DMS53 treated with DMSO at 0.1 percent for 48 hours (cell line): ENCODE data around the gene TBC1D14.

ENCODE experiments used
- DNase-seq: peaks from one replicate; lab custom pipeline; 2025; ENCODE audit not compliant: unreplicated experiment; lab: John Stamatoyannopoulos, UW

The TBC1D14 gene

GRCh38 chr4:6944301-6945051 lies 34.9 kb downstream of the TBC1D14 start:
- no peak for DNase-seq

DNA sequence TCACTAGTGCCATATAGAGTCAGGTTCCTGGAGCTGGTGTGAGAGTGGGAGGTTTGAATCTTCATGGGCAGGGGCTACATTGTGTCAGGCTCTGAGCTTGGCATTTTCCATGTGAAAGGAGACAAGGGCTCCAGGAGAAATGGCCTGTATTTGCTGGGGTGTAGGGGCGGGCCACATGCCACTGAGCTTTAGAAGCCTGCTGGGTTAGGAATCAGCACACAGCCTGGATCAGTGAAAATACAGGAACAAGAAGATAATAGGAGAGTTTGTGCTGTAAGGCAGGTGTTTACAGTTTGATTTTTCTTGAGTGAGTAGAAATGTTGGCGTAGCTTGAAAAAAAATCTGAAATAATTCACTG lies 35.4 kb downstream of the TBC1D14 start:
- no peak for DNase-seq

- no peak for DNase-seq
These were observed 36.9 kb downstream of the TBC1D14 start for GRCh38 chr4:6946497-6946896.

- DNase-seq = no peak
These were observed 38.5 kb downstream of the TBC1D14 start for GRCh38 chr4:6948134-6948460.

- DNase-seq = no peak
These were observed 42.3 kb downstream of the TBC1D14 start for GRCh38 chr4:6951880-6952381.

- DNase-seq = no peak
These were observed 44.2 kb downstream of the TBC1D14 start for GRCh38 chr4:6953751-6954380.

DNA sequence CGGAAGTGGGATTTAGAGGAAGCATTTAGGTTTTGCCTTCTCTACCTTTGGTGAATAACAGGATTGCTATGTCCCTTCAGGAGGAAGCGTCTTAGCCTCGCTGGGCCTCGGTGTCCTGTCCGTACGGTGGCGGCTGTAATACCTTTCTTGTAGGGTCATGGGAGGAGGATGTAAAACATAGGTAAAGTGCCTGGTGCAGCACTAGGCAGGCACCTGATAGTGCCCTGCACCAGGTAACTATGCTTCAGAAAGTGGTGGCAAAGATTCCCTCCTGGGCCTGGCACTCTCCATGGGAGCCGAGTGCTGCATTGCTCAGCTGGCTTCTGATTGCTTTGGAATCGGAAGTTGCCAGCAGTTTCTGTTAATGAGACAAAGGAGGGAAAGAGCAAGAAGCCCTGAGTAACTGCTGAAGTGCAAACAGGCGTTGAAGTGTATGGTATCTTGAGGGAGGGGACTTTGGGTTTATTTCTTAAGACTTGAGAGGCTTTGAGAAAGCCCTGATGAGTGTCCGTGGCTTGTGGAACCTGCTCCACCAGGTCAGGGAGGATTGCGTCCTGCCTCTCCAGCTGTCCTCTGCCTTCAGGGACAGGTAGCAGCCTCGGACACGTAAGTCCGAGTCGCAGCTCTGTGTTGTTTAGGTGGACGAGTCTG lies 45.8 kb downstream of the TBC1D14 start:
- no peak for DNase-seq

DNA sequence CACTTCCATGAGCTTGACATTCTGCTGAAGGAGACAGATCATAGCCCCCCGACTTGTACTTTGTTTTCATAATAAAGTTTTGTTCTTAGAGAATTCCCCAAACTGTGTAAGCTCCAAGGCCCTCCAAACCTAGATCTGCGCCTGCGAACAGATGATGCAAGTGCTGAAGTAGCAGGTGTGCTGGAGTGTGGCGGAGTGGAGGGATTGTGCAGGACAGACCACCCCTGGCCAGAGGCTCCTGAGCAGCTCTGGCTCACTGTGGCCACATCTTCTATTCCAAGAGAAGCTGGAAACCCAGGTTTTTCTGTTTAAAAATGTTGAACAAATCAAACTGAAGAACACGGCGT lies 46.4 kb downstream of the TBC1D14 start:
- DNase-seq = no peak

DNA sequence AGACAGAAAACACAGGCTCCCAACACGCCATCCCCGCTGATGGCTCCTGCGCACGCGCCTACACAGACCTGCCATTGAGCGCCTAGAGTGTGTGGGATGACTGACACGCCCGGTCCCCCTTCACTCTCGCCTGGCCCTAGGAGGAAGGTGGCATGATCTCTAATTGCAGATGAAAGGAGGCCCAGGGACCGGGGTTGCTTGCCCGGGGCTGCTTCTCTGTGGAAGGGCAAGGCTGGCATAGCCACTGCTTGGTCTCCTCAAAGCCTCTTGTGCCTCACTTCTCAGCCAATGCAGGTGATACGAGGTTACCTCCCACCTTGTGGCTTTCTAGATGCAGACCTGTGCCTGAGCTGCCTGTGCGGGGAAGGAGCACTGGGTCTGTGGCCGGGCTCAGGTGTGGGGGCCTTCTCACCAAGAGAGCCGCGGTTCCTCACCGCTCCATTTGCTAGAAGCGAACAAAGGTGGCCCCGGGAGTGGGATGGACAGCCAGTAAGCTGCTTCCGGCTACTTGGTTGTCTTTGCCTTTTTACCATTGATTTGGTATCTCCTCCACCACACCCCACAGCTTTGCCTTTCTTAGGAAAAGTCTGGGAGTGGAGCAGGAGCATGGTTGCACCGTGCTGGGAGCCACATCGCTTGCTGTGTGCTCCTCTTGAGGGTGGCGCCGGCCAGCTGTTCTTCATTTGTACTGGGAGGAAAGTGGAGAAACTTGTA lies 47.0 kb downstream of the TBC1D14 start:
- DNase-seq = no peak

DNA sequence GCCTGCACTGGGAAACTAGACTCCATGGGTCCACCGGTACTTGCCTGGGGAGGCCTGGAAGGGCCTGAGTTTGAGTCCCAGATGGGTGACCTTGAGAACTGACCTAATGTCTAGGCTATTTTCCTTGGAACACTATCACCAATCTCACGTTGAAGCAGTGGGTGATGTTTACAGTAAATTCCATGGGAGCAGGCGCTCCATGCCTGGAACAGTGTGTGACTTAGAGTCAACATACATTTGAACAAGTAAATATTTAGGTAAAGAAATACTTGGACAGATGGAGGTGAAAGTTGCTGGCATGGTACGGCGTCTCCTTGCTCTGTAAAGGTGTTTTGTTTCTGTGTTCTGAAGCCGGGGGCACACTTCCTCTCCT lies 47.5 kb downstream of the TBC1D14 start:
- DNase-seq = no peak

DNA sequence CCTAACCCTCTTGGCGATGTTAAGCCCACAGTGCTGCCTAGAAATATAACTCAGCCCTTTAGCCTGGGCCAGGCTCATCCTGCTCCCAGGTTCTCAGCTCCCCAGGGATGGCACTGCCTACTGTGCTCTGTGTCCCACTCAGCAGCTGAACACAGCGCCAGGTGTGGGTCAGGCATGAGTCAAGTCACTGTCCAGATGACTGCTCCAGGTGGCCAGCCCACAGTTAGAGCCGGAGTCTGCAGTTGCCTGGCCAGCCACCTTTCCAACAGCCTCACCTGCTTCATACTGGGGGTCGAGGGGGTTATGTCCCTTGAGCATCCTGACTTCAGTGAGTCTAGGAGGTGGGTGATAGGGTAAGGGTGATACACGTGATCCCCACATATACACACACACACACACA lies 48.4 kb downstream of the TBC1D14 start:
- DNase-seq = no peak

DNA sequence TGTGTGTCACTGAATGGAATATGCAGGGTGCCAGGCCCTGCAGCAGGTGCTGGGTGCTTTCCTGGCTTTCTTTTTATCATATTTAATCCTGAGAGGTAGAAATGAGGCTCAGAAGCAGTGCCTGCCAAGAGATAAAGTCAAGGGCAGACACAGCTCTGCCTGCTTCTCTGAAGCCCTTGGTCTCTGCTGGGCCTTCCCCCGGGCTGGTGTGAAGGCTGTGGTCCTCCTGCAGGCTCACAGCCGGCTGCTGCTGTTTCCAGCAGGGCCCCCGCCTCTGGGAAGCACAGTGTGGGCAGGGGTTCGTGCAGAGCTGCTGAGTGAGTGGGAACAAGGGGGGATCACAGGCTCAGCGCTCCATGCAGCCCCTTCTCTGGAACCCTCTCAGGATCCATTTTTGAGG lies 49.6 kb downstream of the TBC1D14 start:
- DNase-seq = no peak

GRCh38 chr4:6960154-6960553 lies 50.5 kb downstream of the TBC1D14 start:
- no peak for DNase-seq

GRCh38 chr4:6960628-6961412 lies 51.2 kb downstream of the TBC1D14 start:
- DNase-seq = no peak

DNA sequence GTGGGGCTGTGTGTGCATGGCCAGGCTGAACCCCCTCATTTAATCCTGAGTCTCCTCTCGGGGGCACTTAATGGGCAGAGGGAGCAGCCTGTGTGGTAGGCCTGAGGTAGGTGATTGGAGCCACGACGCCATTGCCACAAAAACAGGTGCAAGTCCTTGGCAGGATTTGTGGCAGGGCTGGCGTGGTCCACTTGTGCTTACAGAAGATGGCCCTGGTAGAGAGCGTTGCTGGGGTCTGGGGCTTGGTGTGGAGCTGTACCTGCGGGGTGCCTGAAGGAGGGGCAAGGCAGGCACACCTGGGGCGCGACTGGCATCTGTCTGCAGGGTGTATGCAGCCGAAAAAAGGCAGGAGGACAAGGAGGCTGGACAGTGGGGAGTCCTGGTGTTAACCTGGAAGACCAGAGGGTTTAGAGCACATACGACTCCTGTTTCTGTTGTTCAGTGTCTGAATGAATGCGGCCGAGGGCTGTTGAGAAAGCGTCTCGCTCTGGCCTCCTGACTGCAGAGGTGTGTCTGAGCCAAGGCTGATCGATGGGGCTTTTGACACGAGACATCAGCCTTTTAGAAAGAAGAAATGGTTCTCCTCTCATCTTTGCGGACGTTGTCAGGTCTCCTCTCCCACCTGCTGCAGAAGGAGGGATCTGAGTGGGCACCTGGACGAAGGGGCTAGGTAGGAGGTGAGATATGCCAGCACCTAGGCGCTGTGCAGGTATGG lies 52.0 kb downstream of the TBC1D14 start:
- DNase-seq = no peak

- DNase-seq = no peak
These were observed 52.8 kb downstream of the TBC1D14 start for GRCh38 chr4:6962211-6963041.

DNA sequence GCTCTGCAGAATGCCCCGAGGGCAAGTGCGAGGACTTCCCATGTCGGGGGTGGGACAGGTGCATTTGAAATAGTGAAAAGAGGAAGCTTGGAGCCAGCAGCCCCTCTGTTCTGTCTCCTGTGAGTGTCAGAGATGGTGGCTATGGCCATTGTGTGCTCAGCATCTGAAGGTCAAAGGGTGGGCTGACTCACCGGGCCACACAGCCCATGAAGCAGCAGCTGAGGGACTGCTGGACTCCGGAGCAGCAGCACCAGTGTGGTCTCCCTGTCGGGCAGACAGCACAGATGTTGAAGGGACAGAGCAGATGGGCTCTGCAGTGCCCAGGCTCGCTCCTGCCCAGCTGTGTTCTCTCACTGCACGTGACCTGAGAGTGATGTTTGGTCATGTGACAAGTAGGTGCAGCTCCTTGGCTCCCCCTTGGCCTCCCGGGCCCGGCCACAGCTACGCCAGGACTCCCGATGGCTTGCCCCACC lies 53.5 kb downstream of the TBC1D14 start:
- no peak for DNase-seq

GRCh38 chr4:6964858-6965257 lies 55.2 kb downstream of the TBC1D14 start:
- no peak for DNase-seq

- DNase-seq = no peak
These were observed 55.7 kb downstream of the TBC1D14 start for GRCh38 chr4:6965329-6965728.
